HG02970 (cell line): ENCODE measurements around the gene PTPRG.

Experiments used
- ATAC-seq: cut with Tn5 transposase; IDR thresholded peaks from one replicate; pipeline ENCODE4 v1.9.1; 2021; ENCODE audit warnings: mild to moderate bottlenecking, moderate library complexity, moderate number of reproducible peaks; ENCODE audit not compliant: unreplicated experiment, low FRiP score

Gene PTPRG

GRCh38 chr3:61967937-61968336 lies 406.6 kb downstream of the PTPRG start:
- no peak for ATAC-seq

GRCh38 chr3:61974662-61975061 lies 413.3 kb downstream of the PTPRG start:
- ATAC-seq, result no peak

GRCh38 chr3:61975199-61975598 lies 413.8 kb downstream of the PTPRG start:
- ATAC-seq, result no peak

- ATAC-seq, result no peak
These were observed 414.6 kb downstream of the PTPRG start for GRCh38 chr3:61975936-61976335.

GRCh38 chr3:61978460-61979419 lies 417.4 kb downstream of the PTPRG start:
- no peak for ATAC-seq

GRCh38 chr3:61979638-61980037 lies 418.3 kb downstream of the PTPRG start:
- ATAC-seq, result no peak

GRCh38 chr3:61980041-61980440 lies 418.7 kb downstream of the PTPRG start:
- ATAC-seq, result no peak

GRCh38 chr3:61981060-61981459 lies 419.7 kb downstream of the PTPRG start:
- ATAC-seq, result no peak

GRCh38 chr3:61983479-61983878 lies 422.1 kb downstream of the PTPRG start:
- no peak for ATAC-seq

- no peak for ATAC-seq
These were observed 423.6 kb downstream of the PTPRG start for GRCh38 chr3:61985020-61985419.

- no peak for ATAC-seq
These were observed 425.1 kb downstream of the PTPRG start for GRCh38 chr3:61986473-61986872.

- no peak for ATAC-seq
These were observed 428.3 kb downstream of the PTPRG start for GRCh38 chr3:61989681-61990080.

- ATAC-seq, result no peak
These were observed 429.1 kb downstream of the PTPRG start for GRCh38 chr3:61990327-61991027.

- ATAC-seq, result no peak
These were observed 430.3 kb downstream of the PTPRG start for GRCh38 chr3:61991706-61992105.

GRCh38 chr3:61996366-61996765 lies 435.0 kb downstream of the PTPRG start:
- no peak for ATAC-seq

- ATAC-seq, result no peak
These were observed 435.7 kb downstream of the PTPRG start for GRCh38 chr3:61997101-61997500.

GRCh38 chr3:62003835-62004234 lies 442.5 kb downstream of the PTPRG start:
- ATAC-seq, result no peak

GRCh38 chr3:62007036-62007435 lies 445.7 kb downstream of the PTPRG start:
- ATAC-seq, result no peak

- ATAC-seq, result no peak
These were observed 449.6 kb downstream of the PTPRG start for GRCh38 chr3:62010989-62011388.

GRCh38 chr3:62011666-62012065 lies 450.3 kb downstream of the PTPRG start:
- ATAC-seq, result no peak

GRCh38 chr3:62013951-62014350 lies 452.6 kb downstream of the PTPRG start:
- no peak for ATAC-seq

GRCh38 chr3:62015111-62015510 lies 453.7 kb downstream of the PTPRG start:
- no peak for ATAC-seq
